Measurements from ENCODE around the gene MYL5.
"Not testable (repeated sequence)": the region's sequence is repeated elsewhere in the genome, so short reads cannot be mapped to it uniquely, and the experiment has no call there.

MYL5 gene

GRCh38 chr4:636628-637159 is 37.6 kb upstream of the MYL5 start:
- no peak for DNase-seq

GRCh38 chr4:637536-638280 is 36.6 kb upstream of the MYL5 start:
- DNase-seq = no peak

DNA sequence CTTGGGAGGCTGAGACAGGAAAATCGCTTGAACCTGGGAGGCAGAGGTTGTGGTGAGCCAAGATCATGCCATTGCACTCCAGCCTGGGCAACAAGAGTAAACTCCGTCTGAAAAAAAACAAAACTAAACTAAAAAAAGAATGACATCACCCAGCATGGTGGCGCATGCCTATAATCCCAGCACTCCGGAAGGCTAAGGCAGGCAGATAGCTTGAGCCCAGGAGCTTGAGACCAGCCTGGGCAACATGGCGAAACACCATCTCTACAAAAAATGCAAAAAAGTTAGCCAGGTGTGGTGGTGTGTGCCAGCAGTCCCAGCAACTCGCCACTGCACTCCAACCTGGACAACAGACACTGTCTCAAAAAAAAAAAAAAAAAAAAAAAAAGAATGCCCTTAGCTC is 32.0 kb upstream of the MYL5 start:
- not testable (repeated sequence) for DNase-seq

DNA sequence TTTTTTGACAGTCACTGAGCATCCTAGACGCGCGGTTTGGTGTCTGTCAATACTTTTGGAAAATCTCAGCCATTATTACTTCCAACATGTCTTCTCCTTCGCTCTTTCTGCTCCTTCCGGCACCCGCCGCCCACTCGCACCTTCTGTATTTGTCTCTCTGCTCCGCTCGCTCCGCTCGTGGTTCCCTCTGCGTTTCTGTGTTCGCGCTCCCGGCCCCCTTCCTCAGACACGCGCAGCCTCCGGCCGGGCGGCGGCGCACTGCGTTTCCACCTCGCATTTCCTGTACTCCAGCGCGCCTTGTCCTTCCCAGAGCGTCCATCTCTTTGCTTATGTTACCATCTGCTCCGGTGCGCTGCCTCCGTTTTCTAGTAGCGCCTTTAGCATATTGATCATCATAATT is 27.9 kb upstream of the MYL5 start:
- DNase-seq = peak in 1 of 2 experiments; percentile 54

- no peak for DNase-seq
These were observed 26.9 kb upstream of the MYL5 start for GRCh38 chr4:647481-647880.

DNA sequence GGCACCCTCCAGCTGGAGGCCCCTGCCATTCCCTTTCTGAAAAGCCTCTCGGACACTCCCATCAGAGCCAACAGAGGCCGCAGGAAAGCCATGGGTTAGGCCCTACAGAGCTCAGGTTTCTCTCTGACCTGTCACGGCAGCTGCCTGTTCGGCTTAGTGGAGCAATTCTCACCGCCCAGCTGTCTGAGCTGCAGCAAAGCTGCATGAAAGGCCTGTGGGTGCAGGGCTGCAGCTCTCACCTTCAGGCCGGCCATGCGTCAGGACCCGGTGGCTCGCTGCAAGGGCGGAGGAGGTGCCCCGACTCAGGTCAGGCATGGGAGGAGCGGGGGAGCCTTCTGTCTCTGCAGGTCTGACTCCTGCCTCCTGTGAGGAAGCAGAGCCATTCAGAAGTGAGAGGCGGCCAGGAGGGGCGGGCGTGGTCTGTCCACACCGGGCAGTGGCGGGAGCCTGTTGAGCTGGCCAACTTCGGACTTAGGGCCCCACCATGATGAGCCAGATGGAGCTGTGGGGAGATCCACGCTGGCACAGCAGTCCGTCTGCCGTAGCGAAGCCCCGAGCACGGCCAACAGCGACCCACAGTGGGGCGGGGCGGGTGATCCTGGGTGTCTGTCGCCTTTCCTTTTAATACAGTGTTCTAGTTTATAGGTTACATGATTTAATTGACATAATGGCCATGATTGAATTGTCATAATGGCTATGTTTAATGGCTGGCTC is 25.6 kb upstream of the MYL5 start:
- no peak for DNase-seq

GRCh38 chr4:649293-649625 is 25.1 kb upstream of the MYL5 start:
- no peak for DNase-seq

DNA sequence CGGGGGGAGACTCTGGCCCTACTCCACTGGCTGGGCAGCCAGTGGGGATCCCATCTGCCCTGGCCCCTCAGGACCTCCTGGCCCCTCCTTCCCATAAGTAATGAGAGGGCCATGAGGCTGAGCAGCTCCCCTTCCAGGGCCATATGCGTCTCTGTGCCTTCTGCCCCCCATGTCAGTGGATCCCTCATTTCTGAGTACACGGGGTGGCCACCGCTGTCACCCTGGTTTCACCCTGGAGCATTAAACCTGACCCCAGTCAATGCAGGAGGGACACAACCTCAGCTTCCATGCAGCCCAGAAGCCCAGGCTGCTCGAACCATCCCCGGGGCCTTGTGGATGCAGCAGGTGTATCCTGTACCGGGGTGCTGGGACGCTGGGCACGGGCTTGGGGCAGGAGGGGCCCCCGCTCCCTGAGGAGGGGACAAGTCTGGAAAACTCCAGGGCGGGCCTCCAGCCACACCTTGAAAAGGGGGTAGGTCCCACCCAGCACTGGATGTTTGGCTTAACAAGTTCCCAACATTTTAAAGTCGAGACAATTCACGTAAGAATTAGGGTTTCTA is 24.5 kb upstream of the MYL5 start:
- no peak for DNase-seq

- DNase-seq = no peak
These were observed 23.9 kb upstream of the MYL5 start for GRCh38 chr4:650461-650860.

DNA sequence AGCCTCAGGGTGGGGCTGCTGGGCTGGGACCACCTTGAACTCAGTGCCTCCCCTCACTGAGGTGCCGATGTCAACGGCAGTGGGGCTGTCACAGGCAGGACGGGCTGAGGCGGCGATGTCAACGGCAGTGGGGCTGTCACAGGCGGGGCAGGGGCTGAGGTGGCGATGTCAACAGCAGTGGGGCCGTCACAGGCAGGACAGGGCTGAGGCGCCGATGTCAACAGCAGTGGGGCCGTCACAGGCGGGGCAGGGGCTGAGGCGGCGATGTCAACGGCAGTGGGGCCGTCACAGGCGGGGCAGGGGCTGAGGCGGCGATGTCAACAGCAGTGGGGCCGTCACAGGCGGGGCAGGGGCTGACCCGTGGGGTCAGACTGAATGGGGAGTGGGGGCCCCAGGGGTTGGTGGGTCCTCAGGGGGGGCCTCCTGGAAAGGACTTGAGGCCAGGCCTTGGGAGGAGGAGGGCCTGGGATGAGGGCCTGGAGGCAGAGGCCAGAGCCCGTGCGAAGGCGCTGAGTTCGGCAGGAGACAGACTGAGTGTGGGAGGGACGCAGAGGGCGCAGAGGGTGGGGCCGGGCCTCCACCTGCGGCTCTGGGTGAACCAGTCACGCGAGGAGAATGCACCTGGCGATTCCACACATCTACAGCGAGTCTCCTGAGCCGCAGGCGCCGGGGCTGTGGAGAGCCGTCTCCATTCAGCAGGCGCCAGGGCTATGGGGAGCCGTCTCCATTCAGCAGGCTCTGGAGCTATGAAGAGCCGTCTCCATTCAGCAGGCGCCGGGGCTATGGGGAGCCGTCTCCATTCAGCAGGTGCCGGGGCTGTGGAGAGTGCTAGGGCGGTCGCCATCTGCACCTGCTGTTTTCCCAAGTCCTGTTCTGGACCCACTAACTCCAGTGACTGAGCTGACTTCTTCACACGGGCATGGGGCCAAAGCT is 23.1 kb upstream of the MYL5 start:
- DNase-seq = no peak

GRCh38 chr4:651884-652642 is 22.3 kb upstream of the MYL5 start:
- no peak for DNase-seq

GRCh38 chr4:653080-653821 is 21.1 kb upstream of the MYL5 start:
- no peak for DNase-seq

- DNase-seq = no peak
These were observed 20.4 kb upstream of the MYL5 start for GRCh38 chr4:653831-654502.

DNA sequence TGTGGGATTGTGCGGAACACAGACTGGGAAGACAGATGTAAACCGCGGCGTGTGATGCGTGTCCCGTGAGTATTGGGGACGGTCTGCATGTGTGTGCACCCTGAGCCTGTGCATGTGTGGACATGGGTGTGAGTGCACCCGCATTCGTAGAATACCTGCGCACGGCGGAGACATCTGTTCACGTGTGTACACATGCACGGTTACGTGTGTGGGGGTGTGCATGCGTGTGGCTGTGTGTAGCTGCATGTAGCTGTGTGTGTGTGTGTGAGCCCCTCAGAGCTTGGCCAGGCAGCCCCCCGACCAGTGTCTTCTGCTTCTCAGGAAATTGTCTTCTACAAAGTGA is 19.9 kb upstream of the MYL5 start:
- no peak for DNase-seq

DNA sequence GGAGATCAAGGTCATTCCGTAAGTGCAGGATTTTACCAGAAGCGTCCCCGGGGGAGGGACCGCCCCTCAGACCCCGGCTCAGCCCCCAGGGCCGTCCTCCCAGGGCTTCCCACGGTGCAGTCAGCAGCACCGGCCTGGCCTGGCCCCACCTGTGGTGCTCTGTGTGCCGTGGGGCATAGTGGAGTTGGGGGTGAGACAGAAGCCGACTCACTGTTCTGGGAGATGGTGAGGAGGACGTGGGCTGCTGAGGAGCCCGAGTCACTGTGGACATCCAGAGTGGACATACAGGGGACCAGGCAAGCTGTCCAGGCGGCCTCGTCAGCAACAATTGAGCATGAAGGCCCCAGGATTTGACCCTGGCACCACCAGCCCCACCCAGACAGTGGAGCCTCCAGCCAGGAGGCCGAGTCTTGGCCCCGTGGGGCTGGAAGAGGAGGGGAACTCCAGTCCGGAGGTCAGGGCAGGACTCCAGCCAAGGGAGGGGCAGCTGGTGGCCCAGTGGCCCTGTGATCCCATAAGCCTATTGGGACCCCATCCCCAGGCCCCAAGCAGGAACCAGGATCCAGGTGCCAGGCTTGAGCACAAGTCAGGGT is 19.4 kb upstream of the MYL5 start:
- DNase-seq = no peak

GRCh38 chr4:655464-656151 is 18.7 kb upstream of the MYL5 start:
- no peak for DNase-seq

DNA sequence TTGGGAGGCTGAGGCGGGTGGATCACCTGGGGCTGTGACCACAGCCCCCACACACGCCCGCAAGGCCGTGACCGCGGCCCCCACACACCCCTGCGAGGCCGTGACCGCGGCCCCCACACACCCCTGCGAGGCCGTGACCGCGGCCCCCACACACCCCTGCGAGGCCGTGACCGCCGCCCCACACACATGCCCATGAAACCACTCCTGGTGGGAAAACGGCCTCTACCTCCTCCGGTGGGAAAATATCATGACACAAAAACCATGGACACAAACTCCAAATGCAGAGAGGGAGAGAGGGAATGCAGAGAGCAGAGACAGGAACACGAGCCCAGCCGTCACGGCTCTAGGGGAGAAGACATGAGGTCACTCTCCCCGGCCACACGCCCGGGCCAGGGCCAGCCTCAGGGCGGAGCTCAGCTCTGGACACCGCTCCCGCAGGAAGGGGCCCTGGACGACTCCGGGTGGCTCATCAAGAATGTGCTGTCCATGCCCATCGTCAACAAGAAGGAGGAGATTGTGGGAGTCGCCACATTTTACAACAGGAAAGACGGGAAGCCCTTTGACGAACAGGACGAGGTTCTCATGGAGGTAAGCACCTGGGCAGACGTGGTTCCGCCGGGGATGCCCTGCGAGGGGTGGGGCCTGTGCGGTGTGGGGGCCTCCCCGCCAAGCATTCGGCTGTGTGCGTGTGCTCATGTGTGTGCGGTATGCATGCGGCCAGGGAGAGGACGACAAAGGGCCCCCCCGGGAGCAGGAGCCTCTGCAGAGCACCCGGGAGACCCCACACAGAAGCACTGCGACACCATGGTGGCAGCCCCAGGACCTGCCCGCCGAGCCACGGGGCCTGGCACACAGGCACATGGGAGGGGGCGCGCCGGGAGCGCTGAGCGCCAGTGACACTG is 17.7 kb upstream of the MYL5 start:
- no peak for DNase-seq

DNA sequence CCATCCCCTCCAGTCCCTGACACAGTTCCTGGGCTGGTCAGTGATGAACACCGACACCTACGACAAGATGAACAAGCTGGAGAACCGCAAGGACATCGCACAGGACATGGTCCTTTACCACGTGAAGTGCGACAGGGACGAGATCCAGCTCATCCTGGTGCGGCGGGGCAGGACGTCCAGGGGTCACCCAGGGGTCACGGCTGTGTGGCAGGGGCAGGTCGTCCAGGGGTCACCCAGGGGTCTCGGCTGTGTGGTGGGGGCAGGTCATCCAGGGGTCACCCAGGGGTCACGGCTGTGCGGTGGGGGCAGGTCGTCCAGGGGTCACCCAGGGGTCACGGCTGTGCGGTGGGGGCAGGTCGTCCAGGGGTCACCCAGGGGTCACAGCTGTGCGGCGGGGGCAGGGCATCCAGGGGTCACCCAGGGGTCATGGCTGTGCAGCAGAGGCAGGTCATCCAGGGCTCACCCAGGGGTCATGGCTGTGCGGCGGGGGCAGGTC is 17.0 kb upstream of the MYL5 start:
- DNase-seq = no peak
